GF-D8 (cell line): Measurements from ENCODE around the gene TRPM2.
"Not testable (repeated sequence)": the region's sequence is repeated elsewhere in the genome, so short reads cannot be mapped to it uniquely, and the experiment has no call there.

Experiments
- DNase-seq: peaks from one replicate; lab custom pipeline; 2025; lab: John Stamatoyannopoulos, UW

Gene TRPM2

DNA sequence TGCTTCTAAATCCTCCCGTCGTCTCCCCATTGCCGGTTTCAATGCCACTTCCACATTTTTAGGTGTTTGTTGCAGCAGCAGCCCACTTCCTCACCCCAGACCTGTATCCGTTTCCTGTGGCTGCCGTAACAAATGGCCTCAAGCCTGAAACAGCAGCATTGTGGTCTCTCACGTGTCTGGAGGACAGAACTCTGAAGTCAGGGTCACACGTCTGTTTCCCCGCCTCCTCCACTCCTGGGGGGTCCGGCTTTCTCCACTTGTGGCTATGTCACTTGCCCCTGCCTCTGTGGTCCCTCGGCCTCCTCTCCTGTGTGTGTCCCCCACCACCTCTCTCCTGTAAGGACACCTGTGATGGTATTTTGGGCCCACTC, 21.8 kb downstream of the TRPM2 start:
- peak; percentile 88 for DNase-seq

DNA sequence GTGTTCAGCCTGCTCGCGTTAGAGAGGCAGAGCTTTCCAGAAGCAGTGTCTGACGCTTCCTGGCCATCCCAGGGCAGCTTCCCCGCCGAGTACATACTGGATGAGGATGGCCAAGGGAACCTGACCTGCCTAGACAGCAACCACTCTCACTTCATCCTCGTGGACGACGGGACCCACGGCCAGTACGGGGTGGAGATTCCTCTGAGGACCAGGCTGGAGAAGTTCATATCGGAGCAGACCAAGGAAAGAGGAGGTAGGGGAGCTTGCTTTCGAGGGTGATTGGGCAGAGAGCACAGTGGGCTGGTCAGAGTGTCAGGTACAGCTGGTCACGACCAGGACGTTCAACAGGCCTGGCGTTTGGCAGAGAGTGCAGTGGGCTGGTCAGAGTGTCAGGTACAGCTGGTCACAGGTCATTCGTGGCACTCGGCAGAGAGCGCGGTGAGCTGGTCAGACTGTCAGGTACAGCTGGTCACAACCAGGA, 22.4 kb downstream of the TRPM2 start:
- no peak for DNase-seq

DNA sequence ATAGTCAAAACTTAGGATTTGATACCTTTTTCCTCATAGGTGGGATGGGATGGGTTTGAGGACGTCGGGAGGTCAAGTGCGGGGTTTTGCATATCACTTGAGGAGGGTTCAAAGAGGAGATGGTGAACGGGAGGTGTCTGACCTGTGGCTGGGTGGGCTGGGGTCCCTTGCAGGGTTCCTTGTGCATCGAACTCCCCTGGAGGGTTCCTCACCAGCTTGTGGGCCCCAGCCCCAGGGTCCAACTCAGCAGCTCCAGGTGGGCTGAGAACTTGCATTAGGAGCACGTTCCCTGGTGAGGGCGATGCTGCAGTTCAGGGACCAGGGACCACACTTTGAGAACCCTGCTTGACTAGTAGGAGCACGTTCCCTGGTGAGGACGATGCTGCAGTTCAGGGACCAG, 23.2 kb downstream of the TRPM2 start:
- DNase-seq: no peak

DNA sequence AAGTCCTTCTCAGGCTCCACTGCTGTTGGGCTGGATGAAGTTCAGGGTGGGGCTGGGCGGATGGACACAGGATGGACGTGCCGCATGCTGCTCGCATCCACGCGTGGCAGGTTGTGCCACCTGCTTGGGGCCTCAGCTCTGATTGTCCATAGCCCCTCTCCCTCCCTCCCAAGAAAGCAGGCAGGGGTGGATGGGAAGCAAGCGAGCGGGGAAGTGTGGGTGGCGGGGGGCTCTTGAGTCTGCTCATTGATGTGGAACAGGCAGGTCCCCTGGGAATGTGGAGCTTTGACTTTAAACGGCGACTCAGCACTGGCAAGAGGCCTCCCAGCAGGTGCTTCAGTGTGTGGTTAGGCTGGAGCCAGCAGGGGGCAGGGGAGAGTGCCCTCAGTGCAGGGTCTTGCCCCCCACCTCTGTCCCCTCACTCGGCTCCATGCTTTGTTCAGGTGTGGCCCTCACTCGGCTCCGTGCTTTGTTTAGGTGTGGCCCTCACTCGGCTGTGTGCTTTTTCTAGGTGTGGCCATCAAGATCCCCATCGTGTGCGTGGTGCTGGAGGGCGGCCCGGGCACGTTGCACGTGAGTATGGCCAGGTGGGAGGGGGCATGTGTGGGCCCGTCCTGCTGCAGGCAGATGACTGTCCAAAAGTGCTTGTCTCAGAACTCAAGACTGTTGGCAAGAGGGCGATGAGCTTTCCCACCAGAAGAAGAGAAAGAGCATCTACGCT, 23.9 kb downstream of the TRPM2 start:
- no peak for DNase-seq

DNA sequence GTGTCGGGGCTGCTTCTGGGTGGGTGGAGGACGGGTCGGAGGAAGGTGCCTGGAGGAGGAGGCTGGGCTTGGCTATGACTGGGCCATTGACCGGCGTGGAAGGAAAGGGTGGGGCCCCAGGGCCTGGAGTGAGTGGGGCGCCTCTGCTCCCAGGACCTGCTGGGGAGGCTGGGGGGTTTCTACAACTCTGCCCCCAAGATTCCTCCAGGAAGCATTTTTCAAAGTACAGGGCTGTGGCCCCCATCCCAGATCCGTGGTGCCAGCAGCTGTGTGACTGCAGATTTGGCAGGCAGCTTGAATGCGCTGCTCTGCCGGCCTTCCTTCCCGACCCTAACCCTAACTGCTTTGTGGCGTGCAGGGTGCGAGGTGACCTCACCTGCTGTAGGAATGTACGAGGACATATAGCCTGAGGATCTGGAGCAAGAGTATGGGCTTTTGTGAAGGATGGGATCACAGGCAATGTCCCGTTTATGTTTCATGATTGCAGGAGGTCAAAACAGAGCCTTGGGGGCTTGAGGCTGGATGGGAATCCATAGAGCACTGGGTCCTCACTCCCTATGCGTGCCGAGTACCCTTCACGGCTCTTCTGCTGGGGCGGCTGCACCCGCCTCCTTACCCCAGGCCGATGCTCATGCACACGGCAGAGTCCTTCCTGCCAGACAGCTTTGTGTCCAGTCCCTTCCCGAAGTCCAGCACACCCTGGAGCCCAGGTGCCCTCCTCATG, 24.7 kb downstream of the TRPM2 start:
- DNase-seq: no peak

DNA sequence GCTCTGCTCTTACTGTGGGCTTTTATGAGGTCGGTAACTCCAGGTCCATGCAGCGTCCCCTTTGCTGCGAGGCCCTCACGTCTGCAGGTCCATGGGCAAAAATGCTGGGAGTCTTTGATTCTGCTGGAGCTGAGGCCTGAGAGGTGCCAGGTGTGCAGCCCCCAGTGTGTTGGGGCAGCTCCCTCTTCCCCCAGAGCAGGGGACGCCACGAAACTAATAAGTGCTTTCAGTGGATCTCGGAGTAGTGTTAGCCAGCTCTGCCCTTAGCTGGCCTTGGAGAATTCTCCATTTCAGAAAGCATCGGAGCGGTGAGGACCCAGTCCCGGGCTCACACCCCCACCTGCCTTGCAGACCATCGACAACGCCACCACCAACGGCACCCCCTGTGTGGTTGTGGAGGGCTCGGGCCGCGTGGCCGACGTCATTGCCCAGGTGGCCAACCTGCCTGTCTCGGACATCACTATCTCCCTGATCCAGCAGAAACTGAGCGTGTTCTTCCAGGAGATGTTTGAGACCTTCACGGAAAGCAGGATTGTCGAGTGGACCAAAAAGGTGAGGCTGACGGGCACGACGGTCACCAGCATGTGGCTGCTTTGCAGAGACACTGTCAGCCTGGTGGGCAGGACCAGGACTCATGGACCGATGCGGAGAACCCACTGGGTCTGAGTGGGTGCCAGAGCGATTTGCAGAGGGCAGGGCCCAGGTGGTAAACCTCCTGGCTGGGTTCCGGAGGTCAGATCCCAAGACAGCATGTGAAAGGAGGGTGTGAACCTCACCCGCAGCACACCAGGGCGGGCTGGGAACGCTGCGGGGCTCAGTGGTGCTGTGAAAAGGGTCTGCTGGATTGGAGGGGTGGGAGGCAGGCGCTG, 25.5 kb downstream of the TRPM2 start:
- no peak for DNase-seq

DNA sequence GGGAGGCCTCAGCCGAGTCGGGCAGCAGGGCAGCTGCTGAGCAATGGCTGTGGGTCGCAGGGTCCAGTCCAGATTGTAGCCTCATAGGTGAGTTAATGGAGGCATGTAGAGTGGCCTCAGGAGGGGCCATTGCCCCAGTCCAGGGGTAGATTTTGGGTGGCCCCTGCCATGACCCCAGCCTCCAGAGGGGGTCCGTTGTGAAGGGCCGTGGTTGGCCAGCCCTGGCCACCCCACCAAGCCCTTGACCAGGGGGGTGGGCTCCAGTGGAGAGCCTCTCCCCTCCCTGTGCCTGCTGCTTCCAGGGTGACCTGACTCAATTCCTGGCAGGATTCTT, 26.1 kb downstream of the TRPM2 start:
- DNase-seq: no peak

DNA sequence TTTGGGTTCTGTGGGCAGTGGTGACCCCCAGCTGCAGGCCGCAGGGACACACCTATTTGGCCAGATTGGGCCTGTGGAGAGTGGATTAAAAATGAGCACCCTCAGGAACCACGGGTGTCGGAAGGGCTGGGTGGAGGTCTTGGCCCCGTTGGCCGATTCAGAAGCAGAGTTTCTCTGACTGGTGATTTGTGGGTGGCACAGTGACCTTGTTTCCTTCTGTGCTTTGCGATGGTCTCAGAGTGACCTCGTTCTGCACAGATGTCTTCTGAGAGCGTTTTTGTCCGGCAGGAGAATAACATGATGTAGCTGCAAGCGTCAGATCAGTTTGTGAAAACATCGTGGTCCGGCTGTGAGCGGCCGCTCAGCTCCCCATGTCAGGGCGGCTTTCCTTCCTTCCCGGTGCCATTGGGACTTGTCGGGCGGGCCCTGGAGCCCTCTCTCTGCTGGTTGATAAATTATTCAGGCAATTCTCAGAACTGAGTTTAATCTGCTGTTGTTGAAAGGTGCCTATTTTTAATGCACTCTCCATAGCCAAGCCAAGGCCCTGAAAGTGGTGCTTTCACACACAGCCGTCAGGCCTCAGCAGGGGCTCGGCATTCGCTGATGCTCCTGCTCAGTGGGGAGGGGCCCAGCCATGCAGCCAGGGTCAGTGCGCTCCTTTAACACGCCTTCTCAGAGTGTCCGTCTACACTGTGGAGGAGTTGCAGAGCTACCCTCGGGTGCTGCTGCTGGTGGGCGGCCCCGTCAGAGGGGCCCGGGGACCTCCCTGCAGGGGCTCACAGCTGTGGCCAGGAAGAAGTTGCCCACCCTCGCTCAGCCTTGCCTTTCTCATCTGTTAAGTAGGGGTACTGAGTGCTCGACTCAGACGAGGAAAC, 26.8 kb downstream of the TRPM2 start:
- DNase-seq: no peak

DNA sequence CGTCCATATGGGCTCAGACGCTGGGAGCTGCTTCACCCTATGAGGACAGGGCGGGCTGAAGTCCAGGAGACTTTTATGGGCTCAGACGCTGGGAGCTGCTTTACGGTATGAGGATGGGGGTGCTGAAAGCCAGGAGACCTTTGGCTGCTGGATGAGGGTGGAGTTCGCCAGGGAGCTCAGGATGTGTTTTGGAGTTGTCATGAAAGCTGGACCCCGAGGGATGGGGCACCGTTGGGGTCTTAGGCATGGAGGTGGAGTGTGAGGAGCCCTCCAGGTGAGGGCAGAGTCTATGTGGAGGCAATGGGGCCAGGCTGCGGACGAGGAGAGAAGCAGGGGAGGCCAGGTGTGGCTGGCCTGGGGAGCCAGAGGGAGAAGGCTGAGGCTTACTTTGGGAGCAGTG, 27.5 kb downstream of the TRPM2 start:
- no peak for DNase-seq

DNA sequence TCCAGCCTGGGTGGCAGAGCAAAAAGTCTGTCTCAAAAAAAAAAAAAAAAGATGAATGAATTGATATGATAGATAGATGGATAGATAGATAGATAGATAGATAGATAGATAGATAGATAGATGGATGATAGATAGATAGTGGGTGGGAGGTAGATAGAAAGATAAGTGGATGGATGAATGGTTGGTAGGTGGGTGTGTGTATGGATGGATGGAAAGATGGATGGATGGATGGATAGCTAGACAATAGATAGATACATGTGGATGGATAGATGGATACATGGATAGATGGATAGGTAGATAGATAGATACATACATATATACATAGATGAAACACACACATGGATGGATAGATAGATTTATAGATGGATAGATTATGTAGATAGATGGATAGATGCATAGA, 28.5 kb downstream of the TRPM2 start:
- no peak for DNase-seq

DNA sequence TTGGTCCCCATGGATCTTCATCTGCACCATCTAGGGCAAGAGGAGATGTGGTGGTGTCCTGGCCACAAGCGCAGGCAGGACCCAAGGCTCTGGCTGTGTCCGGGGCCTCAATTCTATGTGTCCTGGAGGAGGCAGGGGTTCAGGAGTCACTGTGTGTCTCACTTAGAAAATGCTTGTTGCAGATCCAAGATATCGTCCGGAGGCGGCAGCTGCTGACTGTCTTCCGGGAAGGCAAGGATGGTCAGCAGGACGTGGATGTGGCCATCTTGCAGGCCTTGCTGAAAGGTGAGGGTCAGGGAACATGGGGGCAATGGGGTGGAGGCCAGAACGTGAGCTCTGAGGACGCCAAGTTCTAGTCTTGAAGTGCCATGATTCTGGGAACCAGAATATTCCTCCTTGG, 29.1 kb downstream of the TRPM2 start:
- DNase-seq: no peak

DNA sequence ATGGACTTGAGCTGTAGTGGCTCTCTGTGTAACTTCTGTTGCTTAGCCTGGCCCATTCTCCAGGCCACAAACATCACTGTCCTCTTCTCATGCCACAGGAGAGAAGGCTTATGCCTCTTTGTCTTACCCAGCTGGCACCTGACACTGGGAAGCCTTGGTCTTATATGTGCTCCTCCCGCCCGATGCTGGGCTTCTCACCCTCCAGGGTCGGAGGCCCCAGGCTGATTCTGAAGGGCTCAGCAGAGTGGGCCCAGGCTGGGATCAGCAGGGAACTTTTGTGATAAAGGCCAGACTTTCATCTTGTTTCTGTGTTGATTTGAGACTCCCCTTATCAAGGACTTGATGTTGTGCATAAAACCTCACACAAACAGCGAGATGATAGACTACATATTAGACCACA, 29.8 kb downstream of the TRPM2 start:
- no peak for DNase-seq

DNA sequence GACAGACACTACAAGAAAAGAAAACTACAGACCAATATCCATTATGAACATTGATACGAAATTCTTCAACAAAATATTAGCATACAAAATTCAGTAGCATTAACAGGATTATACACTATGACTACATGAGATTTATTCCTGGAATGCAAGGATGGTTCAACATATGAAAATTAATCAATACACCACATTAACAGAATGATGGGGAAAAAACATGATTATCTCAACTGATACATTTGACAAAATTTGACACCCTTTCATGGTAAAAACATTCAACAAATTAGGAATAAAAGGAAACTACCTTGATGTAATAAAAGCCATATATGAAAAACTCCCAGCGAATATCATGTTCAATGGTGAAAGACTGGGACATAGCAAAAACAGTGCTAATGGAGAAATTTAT, 31.5 kb downstream of the TRPM2 start:
- no peak for DNase-seq

DNA sequence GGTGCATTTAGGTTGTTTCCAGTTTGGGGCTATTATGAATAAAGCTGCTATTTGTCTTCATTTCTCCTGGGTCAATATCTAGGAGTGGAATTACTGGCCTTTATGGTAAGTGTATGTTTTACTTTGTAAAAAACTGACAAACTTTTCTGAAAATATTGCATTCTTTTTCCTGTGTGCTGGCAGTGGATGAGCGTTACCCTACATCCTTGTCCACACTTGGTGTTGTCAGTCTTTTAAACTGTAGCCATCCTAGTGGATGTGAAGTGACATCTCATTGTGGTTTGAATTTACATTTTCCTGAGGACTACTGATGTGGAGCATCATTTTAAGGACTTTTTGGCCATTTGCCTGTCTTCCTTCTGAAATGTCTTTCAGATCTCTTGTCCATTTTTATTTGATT, 35.9 kb downstream of the TRPM2 start:
- no peak for DNase-seq

DNA sequence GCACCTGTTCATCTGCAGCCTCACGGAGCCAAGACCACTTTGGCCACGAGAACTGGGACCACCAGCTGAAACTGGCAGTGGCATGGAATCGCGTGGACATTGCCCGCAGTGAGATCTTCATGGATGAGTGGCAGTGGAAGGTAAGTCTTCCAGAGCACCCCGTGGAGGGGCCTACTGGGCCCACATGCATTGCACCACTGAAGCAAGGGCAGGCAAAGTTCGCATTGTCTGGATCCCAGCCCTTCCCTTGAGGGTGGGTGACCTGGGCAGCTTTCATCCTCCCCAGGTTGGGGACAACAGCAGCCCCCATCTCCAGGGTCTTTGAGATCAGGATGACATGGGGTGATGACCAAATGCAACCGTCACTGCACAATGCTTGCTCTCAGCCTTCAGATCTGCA, 37.5 kb downstream of the TRPM2 start:
- no peak for DNase-seq

DNA sequence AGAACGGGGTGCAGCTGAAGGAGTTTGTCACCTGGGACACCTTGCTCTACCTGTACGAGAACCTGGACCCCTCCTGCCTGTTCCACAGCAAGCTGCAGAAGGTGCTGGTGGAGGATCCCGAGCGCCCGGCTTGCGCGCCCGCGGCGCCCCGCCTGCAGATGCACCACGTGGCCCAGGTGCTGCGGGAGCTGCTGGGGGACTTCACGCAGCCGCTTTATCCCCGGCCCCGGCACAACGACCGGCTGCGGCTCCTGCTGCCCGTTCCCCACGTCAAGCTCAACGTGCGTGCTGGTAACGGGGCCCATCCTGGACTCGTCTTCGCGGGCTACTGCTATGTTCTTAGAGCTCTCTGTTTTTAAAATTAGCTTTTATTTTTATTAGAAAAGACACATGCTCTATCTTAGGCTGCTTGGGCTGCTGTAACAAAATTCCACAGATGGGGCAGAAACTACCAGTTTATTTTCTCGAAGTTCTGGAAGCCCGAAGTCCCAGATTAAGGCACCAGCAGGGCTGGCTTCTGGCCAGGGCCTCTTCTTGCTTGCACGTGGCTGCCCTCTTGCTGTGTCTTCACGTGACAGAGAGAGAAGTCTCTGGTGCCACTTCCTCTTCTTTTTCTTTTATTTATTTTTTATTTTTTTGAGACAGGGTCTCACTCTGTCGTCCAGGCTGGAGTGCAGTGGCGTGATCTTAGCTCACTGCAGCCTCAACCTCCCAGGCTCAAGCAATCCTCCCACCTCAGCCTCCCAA, 38.1 kb downstream of the TRPM2 start:
- peak; percentile 9 for DNase-seq

DNA sequence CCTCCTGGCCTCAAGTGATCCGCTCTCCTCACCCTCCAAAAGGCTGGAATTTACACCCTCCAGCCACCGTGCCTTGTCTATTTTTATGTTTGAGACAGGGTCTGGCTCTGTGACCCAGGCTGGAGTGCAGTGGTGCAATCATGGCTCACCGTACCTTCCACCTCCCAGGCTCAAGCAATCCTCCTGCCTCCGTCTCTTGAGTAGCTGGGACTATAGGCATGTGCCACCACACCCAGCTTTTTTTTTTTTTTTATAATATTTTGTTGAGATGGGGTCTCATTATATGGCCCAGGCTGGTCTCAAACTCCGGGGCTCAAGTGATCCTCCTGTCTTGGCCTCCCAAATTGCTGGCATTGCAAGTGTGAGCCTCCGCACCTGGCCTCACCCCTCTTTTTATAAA, 38.8 kb downstream of the TRPM2 start:
- DNase-seq: no peak

DNA sequence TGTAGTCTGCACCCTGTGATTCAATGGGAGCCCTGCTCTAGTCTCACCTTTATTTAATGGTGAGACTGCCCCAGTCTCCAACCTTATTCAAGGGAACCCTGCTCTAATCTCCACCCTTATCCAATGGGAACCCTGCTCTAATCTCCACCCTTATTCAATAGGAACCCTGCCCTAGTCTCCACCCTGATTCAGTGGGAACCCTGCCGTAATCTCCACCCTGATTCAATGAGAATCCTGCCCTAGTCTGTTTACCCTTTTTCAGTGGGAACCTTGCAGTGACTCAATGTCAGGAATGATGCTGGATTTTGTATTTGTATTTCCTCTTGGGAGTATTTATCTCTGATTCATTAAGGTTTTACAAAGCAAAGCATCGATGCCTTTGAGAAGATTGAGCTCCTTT, 39.5 kb downstream of the TRPM2 start:
- no peak for DNase-seq

DNA sequence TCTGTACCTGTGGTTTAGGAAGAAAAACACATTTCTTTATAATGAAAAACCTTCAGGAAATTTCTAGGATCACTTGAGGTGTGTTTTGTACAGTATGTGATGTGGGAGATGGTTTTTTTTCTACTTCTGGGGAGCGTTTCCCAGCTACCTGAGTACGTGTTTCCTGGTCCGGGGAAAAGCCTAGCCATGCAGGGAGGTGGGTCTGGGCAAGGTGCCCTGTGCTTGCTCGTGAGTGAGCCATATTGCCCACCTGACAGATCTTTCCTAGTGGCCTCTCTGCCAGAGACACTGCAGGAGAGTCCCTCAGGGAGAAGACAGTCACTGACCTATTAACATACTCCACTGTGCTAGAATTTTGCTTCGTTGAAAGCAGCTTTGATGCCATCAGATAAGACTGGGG, 41.3 kb downstream of the TRPM2 start:
- DNase-seq: no peak

DNA sequence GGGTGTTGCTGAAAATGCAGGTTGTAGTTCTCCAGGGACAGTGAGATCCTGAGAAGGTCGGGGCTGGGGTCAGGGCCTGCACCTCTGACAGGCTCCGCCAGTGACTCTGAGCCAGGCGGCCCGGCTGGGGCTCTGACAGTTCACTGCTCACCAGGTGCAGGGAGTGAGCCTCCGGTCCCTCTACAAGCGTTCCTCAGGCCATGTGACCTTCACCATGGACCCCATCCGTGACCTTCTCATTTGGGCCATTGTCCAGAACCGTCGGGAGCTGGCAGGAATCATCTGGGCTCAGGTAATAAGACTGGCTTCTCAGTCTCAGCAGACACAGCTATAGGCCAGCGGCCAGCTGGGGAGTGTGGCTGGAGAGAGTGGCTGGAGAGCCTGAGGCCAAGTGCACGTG, 41.8 kb downstream of the TRPM2 start:
- DNase-seq: no peak

DNA sequence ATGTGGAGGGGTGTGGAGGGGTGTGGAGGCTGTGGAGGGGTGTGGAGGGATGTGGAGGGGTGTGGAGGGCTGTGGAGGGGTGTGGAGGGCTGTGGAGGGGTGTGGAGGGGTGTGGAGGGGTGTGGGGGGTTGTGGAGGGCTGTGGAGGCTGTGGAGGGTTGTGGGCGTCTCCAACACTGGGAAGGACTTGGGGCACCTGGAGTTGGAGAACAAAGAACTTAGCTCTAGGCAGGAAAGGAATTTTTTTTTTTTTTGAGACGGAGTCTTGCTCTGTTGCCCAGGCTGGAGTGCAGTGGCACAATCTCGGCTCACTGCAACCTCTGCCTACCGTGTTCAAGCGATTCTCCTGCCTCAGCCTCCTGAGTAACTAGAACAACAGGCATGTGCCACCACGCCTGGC, 43.4 kb downstream of the TRPM2 start:
- DNase-seq: not testable (repeated sequence)
